ENCODE data around the gene LTF. TPM values are rescaled to one million over a fixed set of nuclear protein-coding genes. Genes with fewer than 3 reads are reported as not detected.

Gene LTF
- total RNA-seq (1 to 10 TPM; 2.0 to 3.8 (median 3.2) TPM), polyA plus RNA-seq (1 to 10 TPM in 1 of 3 donors, under 1 TPM in 2; 0.73 to 1.9 (median 0.94) TPM)
- long read RNA-seq, donor 1, partial matches to known transcripts = 0 of 4 reads
- long read RNA-seq, donor 1, other reads (novel, unspliced or antisense) = 1 of 4 reads
- long read RNA-seq, donor 2, partial matches to known transcripts = 1 of 5 reads
- long read RNA-seq, donor 2, other reads (novel, unspliced or antisense) = 0 of 5 reads

DNA sequence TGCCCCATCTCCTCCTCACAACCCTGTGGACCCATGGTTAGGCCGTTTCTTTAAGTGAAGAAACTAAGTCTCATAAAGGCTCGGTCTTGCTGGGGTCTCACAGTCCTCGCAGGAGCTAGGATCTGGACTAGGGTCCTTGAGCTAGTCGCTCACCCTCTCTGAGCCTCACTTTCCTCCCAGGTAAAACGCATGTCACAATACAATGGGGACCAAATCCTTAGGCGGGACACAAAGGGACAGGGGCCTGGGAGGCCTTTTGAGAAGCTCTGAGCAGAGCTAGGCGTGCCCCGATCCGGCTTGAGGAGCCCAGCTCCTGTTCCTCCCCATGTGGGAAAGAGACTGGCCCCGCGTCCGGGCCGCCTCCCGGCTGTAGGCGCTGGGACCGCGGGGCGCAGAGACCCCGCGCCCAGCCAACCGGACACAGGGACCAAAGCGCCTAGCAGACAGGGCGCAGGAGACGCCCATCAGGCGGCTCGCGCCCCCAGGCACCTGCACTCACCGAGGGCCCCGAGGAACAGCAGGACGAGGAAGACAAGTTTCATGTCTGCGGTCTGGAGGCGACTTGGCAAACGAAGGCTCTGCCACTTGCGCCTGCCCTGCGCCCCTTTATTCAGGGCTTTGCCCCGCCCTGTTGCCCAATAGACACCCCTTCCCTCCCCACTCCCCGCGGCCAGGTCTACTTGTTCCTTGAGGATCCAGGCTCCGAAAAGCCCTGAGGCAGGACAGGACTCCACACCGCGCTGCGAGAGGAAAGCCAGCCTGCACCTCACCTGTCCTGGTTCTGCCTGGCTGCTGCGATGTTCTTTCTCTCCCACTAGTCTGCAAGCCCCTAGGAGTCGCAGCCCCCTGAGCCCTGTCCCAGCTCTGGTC lies at the start of gene LTF:
Gene LTF, minus strand, starts transcription at position 580 of the 870 bp plus-strand sequence. Its CDS starts 38 bp downstream, at position 542.
- Histone ChIP-seq H3K4me3 (no peak within 1 kb of the TSS), H3K9me3 (no peaks in the 10 kb centered on the region), H3K36me3 (ENCODE audit: insufficient read depth in 1 of 2, low read depth in 1 of 2) (no peaks in the 10 kb centered on the region), H3K27me3 (ENCODE audit: insufficient read depth in 3 of 3, low read length in 2 of 3) (peaks cover 0 to 5% (median 0%) of the 10 kb centered on the region in 3 donors), H3K4me1 (peaks cover 11% of the 10 kb centered on the region), H3K27ac (no peak within 1 kb of the TSS)
- WGBS, 3 donors = 44 to 55% (median 54%) methylated on average over 44 of the region's 44 CpGs
- intact Hi-C loops (cut with DNase I) = no loop called here
- no peak for DNase-seq
- TF ChIP-seq, protein P1, sequence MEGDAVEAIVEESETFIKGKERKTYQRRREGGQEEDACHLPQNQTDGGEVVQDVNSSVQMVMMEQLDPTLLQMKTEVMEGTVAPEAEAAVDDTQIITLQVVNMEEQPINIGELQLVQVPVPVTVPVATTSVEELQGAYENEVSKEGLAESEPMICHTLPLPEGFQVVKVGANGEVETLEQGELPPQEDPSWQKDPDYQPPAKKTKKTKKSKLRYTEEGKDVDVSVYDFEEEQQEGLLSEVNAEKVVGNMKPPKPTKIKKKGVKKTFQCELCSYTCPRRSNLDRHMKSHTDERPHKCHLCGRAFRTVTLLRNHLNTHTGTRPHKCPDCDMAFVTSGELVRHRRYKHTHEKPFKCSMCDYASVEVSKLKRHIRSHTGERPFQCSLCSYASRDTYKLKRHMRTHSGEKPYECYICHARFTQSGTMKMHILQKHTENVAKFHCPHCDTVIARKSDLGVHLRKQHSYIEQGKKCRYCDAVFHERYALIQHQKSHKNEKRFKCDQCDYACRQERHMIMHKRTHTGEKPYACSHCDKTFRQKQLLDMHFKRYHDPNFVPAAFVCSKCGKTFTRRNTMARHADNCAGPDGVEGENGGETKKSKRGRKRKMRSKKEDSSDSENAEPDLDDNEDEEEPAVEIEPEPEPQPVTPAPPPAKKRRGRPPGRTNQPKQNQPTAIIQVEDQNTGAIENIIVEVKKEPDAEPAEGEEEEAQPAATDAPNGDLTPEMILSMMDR (IDR thresholded peaks at IDR 0.05) = no peak
- ATAC-seq = no peak

DNA sequence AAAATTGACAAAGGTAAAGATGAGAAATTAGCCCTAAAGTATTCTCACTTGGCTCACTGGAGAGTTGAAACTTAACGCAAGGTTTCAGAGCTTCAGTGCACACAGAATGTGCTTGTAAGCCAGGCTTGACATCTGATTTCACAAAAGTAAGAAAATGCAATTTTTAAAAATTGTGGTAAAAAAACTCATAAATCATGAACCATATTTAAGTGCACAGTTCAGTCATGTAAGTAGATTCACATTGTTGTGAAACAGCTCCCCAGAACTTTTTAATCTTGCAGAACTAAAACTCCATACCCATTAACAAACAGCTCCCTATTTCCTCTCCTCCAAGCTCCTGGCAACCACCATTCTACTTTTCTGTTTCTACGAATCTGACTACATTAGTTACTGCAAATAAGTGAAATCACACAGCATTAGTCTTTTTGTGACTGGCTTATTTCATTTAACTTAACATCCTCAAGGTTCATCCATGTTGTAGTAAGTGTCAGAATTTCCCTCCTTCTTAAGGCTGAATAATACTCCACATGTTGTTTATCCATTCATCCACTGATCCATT lies 47.6 kb upstream of the LTF start:
- H3K27me3 ChIP-seq (ENCODE audit: insufficient read depth in 3 of 3, low read length in 2 of 3) = no peaks in the 10 kb centered on the region
- ATAC-seq = no peak
- no peak for DNase-seq
- no peaks in the 10 kb centered on the region for H3K9me3 ChIP-seq
- H3K4me1 ChIP-seq = no peaks in the 10 kb centered on the region
- intact Hi-C loops (cut with DNase I) = no loop called here
- TF ChIP-seq, protein P1 (IDR thresholded peaks at IDR 0.05) = no peak
- H3K27ac ChIP-seq = no peak overlapping the region
- WGBS, 3 donors = 54 to 77% (median 56%) methylated on average over 2 of the region's 2 CpGs
- peaks cover 0 to 23% of the 10 kb centered on the region in 2 donors for H3K36me3 ChIP-seq (ENCODE audit: insufficient read depth in 1 of 2, low read depth in 1 of 2)
- no peak overlapping the region for H3K4me3 ChIP-seq

DNA sequence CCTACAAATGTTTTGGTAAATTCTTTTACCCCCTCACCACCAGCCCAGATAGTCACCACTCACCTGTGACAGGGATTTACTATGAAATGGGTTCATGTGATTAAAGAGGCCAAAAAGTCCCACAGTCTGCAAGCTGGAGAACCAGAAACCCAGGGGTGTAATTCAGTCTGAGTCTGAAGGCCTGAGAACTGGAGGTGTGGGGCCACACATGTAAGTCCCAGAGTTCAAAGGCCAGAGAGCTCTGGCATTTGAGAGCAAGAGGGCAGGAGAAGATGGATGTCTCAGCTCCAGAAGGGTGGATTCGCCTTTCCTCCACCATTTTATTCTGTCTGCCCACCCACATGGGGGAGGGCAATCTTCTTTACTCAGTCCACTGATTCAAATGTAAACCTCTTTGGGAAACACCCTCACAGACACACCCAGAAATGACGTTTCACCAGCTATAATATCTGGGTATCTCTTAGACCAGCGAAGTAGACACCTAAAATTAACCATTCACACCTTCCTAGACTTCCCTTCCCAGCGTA lies 45.0 kb upstream of the LTF start:
- intact Hi-C loops (cut with DNase I) = no loop called here
- Histone ChIP-seq H3K27ac (no peak overlapping the region), H3K4me3 (no peak overlapping the region), H3K36me3 (ENCODE audit: insufficient read depth in 1 of 2, low read depth in 1 of 2) (peaks cover 0 to 14% of the 10 kb centered on the region in 2 donors), H3K27me3 (ENCODE audit: insufficient read depth in 3 of 3, low read length in 2 of 3) (no peaks in the 10 kb centered on the region), H3K4me1 (no peaks in the 10 kb centered on the region), H3K9me3 (no peaks in the 10 kb centered on the region)
- TF ChIP-seq, protein P1 (IDR thresholded peaks at IDR 0.05) = no peak
- whole genome bisulfite sequencing, 3 donors = 70 to 71% (median 70%) methylated on average over 4 of the region's 4 CpGs
- no peak for DNase-seq
- no peak for ATAC-seq

DNA sequence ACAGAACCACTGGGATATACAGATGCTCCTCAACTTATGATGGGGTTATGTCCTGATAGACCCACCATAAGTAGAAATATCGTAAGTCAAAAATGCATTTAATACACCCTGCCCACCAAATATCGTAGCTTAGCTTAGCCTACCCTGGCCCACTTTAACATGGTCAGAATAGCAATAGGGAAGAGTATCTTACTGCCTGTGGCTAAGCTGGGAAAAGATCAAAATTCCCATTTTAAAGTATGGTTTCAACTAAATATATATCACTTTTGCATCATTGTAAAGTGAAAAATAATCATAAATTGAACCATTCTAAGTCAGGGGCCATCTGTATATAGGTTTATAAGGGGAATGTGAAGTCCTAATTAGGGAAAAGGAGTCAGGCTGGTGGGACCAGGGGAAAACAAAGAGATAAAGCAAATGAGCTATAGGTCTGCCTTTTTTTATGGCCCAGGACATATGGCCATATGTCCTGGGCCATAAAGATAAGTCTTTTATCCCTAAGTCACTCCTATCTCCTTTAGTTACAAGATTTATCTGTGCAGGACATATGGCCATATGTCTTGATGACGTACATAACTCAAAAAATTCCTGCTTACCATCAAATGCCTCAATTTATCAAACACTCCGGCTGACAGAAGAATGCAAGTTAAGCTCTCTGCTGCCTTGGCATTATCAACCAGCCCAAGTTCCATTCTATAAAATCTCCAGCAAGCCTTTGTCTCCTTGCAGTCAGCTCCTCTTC lies 44.3 kb upstream of the LTF start:
- no peak for ATAC-seq
- intact Hi-C loops (cut with DNase I) = no loop called here
- Histone ChIP-seq H3K9me3 (no peaks in the 10 kb centered on the region), H3K27me3 (ENCODE audit: insufficient read depth in 3 of 3, low read length in 2 of 3) (no peaks in the 10 kb centered on the region), H3K4me1 (no peaks in the 10 kb centered on the region), H3K4me3 (no peak overlapping the region), H3K27ac (no peak overlapping the region), H3K36me3 (ENCODE audit: insufficient read depth in 1 of 2, low read depth in 1 of 2) (peaks cover 0 to 14% of the 10 kb centered on the region in 2 donors)
- TF ChIP-seq, protein P1 (IDR thresholded peaks at IDR 0.05) = no peak
- WGBS, 3 donors = 79 to 86% (median 80%) methylated on average over 4 of the region's 4 CpGs
- no peak for DNase-seq
